SK-N-SH (cell line): ENCODE results near the gene SH2D3A. TPM values are rescaled to one million over a fixed set of nuclear protein-coding genes. Genes with fewer than 3 reads are reported as not detected.

Experiments used
- CTCF ChIA-PET: fragments of 300-600, 350-600 bp; formaldehyde crosslinking; extraction: SDS; loops from one replicate; lab custom pipeline; 2021; lab: Yijun Ruan, JAX
- POLR2A ChIA-PET: fragments of 350-600 bp; sonication (Branson Sonifier 250); formaldehyde crosslinking; extraction: SDS; loops from one replicate; lab custom pipeline; 2020; ENCODE audit warnings: antibody characterized with exemption, inconsistent platforms; lab: Yijun Ruan, JAX
- DNase-seq: peaks from one replicate; pipeline ENCODE4 v3.0.0; 2012
- H2AFZ ChIP-seq: fragments of 200-600 bp; sonication (generic); 2 replicates; pipeline ENCODE4 v1.8.1; 2016; ENCODE audit warnings: antibody characterized with exemption, mild to moderate bottlenecking, low read depth
- H3F3A ChIP-seq: fragments of 200-600 bp; sonication (generic); replicated peaks from 2 replicates; pipeline ENCODE3; 2016; ENCODE audit warnings: antibody characterized with exemption, mild to moderate bottlenecking; ENCODE audit not compliant: insufficient read depth
- H3K27ac ChIP-seq, 2 experiments: fragments of 200-500 bp in 1 of 2; fragments of 200-600 bp in 1 of 2; sonication (Bioruptor generic) in 1 of 2; sonication (generic), shearing (Covaris generic) in 1 of 2; 2 replicates each; pipeline versions ENCODE4 v1.5.1 to v1.6.1; 2014 to 2016; ENCODE audit warnings: low read depth in 2 of 2, inconsistent platforms in 1 of 2, low read length in 1 of 2, mild to moderate bottlenecking in 1 of 2, mixed read lengths in 1 of 2
- H3K27me3 ChIP-seq: fragments of 200-600 bp; sonication (generic), shearing (Covaris generic); 2 replicates; pipeline ENCODE4 v1.6.1; 2016; ENCODE audit warnings: mixed run types; ENCODE audit not compliant: insufficient read depth
- H3K36me3 ChIP-seq, 2 experiments: fragments of 200-500 bp in 1 of 2; fragments of 200-600 bp in 1 of 2; sonication (Bioruptor generic) in 1 of 2; sonication (generic) in 1 of 2; replicated peaks in 1 of 2; 2 replicates each; pipeline versions ENCODE3 to v1.5.1; 2014 to 2016; ENCODE audit warnings: low read length in 1 of 2, mild to moderate bottlenecking in 1 of 2; ENCODE audit not compliant: insufficient read depth in 2 of 2, control insufficient read depth in 1 of 2
- H3K4me1 ChIP-seq, 2 experiments: fragments of 200-500 bp in 1 of 2; fragments of 200-600 bp in 1 of 2; sonication (Bioruptor generic) in 1 of 2; sonication (generic), shearing (Covaris generic) in 1 of 2; 2 replicates each; pipeline versions ENCODE4 v1.5.1 to v1.6.1; 2014 to 2016; ENCODE audit warnings: low read depth in 1 of 2, low read length in 1 of 2, mixed run types in 1 of 2; ENCODE audit not compliant: insufficient read depth in 2 of 2, control insufficient read depth in 1 of 2
- H3K4me2 ChIP-seq: fragments of 200-600 bp; sonication (generic), shearing (Covaris generic); 2 replicates; pipeline ENCODE4 v1.6.1; 2017; ENCODE audit warnings: mixed run types
- H3K4me3 ChIP-seq, 2 experiments: fragments of 200-500 bp in 1 of 2; fragments of 200-600 bp in 1 of 2; sonication (Bioruptor generic) in 1 of 2; sonication (generic), shearing (Covaris generic) in 1 of 2; 2 replicates each; pipeline versions ENCODE4 v1.5.1 to v1.8.1; 2014 to 2016; ENCODE audit warnings: low read depth in 2 of 2, inconsistent platforms in 1 of 2, low read length in 1 of 2, mild to moderate bottlenecking in 1 of 2, mixed read lengths in 1 of 2, moderate library complexity in 1 of 2
- H3K79me2 ChIP-seq: fragments of 200-600 bp; sonication (generic); 2 replicates; pipeline ENCODE4 v1.8.1; 2017; ENCODE audit warnings: mild to moderate bottlenecking; ENCODE audit not compliant: insufficient read depth
- H3K9ac ChIP-seq: fragments of 200-600 bp; sonication (generic); 2 replicates; pipeline ENCODE4 v1.6.1; 2017; ENCODE audit warnings: mixed run types
- H3K9me2 ChIP-seq: fragments of 200-600 bp; sonication (generic); 2 replicates; pipeline ENCODE4 v1.6.1; 2017; ENCODE audit warnings: mixed run types
- H3K9me3 ChIP-seq: fragments of 200-600 bp; sonication (generic); 2 replicates; pipeline ENCODE4 v1.6.1; 2017; ENCODE audit warnings: mixed run types, mild to moderate bottlenecking, moderate library complexity
- H4K20me1 ChIP-seq: fragments of 200-600 bp; sonication (generic); 2 replicates; pipeline ENCODE4 v1.6.1; 2017; ENCODE audit warnings: mild to moderate bottlenecking, mixed run types; ENCODE audit not compliant: insufficient read depth
- ELF1 ChIP-seq: IDR thresholded peaks from 2 replicates; pipeline ENCODE4 v1.4.0; 2012
- EP300 ChIP-seq, 2 experiments: IDR thresholded peaks; 2 replicates each; pipeline versions ENCODE4 v1.4.0 to v1.6.1; 2012; ENCODE audit warnings: borderline replicate concordance in 1 of 2, low read depth in 1 of 2, low read length in 1 of 2
- EZH2phosphoT487 ChIP-seq: fragments of 200-600 bp; sonication (generic); IDR thresholded peaks from 2 replicates; pipeline ENCODE4 v1.6.1; 2017; ENCODE audit warnings: low read depth, mixed run types, mild to moderate bottlenecking, antibody characterized with exemption, moderate library complexity, borderline replicate concordance
- FOSL2 ChIP-seq: IDR thresholded peaks from 2 replicates; pipeline ENCODE4 v1.4.0; 2012; ENCODE audit warnings: low read depth, mild to moderate bottlenecking, moderate library complexity, borderline replicate concordance
- FOXM1 ChIP-seq: IDR thresholded peaks from 2 replicates; pipeline ENCODE4 v1.4.0; 2012; ENCODE audit warnings: low read depth, mild to moderate bottlenecking
- GABPA ChIP-seq: IDR thresholded peaks from 2 replicates; pipeline ENCODE4 v1.4.0; 2012; ENCODE audit warnings: low read depth, mild to moderate bottlenecking
- MEF2A ChIP-seq: IDR thresholded peaks from 2 replicates; pipeline ENCODE4 v1.4.0; 2012; ENCODE audit warnings: low read depth, borderline replicate concordance
- POLR2AphosphoS5 ChIP-seq: IDR thresholded peaks from 2 replicates; pipeline ENCODE4 v1.6.1; 2012; ENCODE audit warnings: low read depth, low read length
- RCOR1 ChIP-seq: fragments of 150-350 bp; IDR thresholded peaks from 2 replicates; pipeline ENCODE4 v1.6.1; 2017; ENCODE audit warnings: antibody characterized with exemption, low read length
- RFX5 ChIP-seq: IDR thresholded peaks from 2 replicates; pipeline ENCODE4 v1.6.1; 2012; ENCODE audit warnings: mild to moderate bottlenecking, improper control_type of control experiment, low read length
- SMC3 ChIP-seq: IDR thresholded peaks from 2 replicates; pipeline ENCODE4 v1.6.1; 2012; ENCODE audit warnings: low read depth, low read length, improper control_type of control experiment
- USF1 ChIP-seq: IDR thresholded peaks from 2 replicates; pipeline ENCODE4 v1.4.0; 2012; ENCODE audit warnings: low read depth, borderline replicate concordance
- USF2 ChIP-seq: fragments of 150-350 bp; IDR thresholded peaks from 2 replicates; pipeline ENCODE4 v1.6.1; 2017; ENCODE audit warnings: antibody characterized with exemption, low read length, low read depth, borderline replicate concordance
- YY1 ChIP-seq: IDR thresholded peaks from 2 replicates; pipeline ENCODE4 v1.4.0; 2012; ENCODE audit warnings: low read depth, mild to moderate bottlenecking
- ZBTB33 ChIP-seq: IDR thresholded peaks from 2 replicates; pipeline ENCODE4 v1.4.0; 2012; ENCODE audit warnings: low read depth, borderline replicate concordance
- WGBS: methylation state at CpG from one replicate; pipeline ENCODE4 v1.1.6; 2017; ENCODE audit warnings: low lambda C conversion rate; 5-methylcytosine and 5-hydroxymethylcytosine counted together
- polyA plus RNA-seq, 3 experiments: library from polyadenylated mRNA; depleted of rRNA; stranded (reverse); fragments of >200 nt; gene quantifications; 2 replicates each; pipeline ENCODE4 v1.2.3, GENCODE V29; 2012
- TF ChIP-seq, protein P1 (sequence below): IDR thresholded peaks from 2 replicates; pipeline ENCODE4 v1.4.0; 2012; ENCODE audit warnings: low read depth

Gene SH2D3A
- polyA plus RNA-seq, 1 of the 3 experiments (the other 2 are of a cell fraction), result 0.35 TPM

DNA sequence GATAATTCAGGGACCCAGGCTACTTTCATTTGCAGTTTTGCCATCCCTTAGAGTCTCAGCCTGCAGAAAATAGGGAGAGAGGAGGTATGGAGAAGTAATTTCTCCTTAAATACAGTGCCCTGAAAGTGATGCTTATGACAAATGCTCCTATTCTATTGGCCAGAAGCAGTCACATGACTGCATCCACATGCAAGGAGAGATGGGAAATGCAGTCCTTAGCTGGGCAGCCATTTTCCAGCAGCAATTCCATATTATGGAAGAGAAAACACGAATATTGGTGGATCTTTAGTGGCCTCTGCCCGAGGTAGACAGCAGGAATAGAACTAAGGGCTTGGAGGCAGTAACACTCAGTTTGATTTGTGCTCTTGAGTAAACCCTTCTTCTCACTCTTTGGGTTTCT is 44.7 kb upstream of the SH2D3A start (continued):
- no peak for TF ChIP-seq ZBTB33
- TF ChIP-seq SMC3, result no peak
- TF ChIP-seq USF2, result peak; percentile 65
- TF ChIP-seq, all 33 proteins: peak for 4

DNA sequence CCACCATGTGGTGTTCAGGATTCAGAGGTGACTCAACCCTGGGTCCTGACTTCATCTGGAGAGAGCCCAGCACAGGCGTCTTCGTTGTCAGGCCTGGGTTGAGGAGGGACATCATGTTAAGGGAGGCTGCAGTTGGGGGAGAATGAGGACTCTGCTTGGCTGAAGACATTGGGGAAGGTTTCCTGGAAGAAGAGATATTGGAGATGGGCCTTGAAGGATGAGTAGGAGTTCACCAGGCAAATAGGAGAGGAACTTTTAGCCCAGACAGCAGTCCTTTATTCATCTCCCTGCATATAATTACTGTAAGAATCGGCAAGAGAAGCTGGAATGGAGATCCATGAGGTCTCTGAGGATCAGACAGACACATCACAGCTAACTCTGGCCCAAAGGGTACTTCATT is 44.1 kb upstream of the SH2D3A start:
- POLR2A ChIA-PET, result no interaction called here
- no peak overlapping the region for H3K4me3 ChIP-seq
- H3K79me2 ChIP-seq, result no peaks in the 10 kb centered on the region
- CTCF ChIA-PET, result no interaction called here
- H2AFZ ChIP-seq, result peak overlapping the region; percentile 96
- no peaks in the 10 kb centered on the region for H4K20me1 ChIP-seq
- no peak overlapping the region for H3K9ac ChIP-seq
- H3K27ac ChIP-seq, result no peak overlapping the region
- no peaks in the 10 kb centered on the region for H3F3A ChIP-seq
- H3K36me3 ChIP-seq, result no peaks in the 10 kb centered on the region
- H3K27me3 ChIP-seq, result peaks cover 15% of the 10 kb centered on the region; the same call in 1 of the 2 replicates
- no peak for DNase-seq
- H3K4me1 ChIP-seq, result no peaks in the 10 kb centered on the region
- H3K9me2 ChIP-seq, result no peaks in the 10 kb centered on the region
- WGBS, result 3% methylated on average over 3 of the region's 3 CpGs
- H3K9me3 ChIP-seq, result no peaks in the 10 kb centered on the region
- peak overlapping the region; percentile 55; the same call in 1 of the 2 replicates for H3K4me2 ChIP-seq
- TF ChIP-seq ELF1 (no peak), FOSL2 (no peak), EZH2phosphoT487 (no peak), RFX5 (no peak), EP300 (IDR thresholded peaks at IDR 0.05; ENCODE audit: borderline replicate concordance in 1 of 2, low read depth in 1 of 2, low read length in 1 of 2) (no peak), GABPA (no peak), POLR2AphosphoS5 (no peak), MEF2A (no peak), YY1 (no peak), USF1 (no peak), FOXM1 (no peak), USF2 (no peak), RCOR1 (no peak)
- TF ChIP-seq, protein P1, sequence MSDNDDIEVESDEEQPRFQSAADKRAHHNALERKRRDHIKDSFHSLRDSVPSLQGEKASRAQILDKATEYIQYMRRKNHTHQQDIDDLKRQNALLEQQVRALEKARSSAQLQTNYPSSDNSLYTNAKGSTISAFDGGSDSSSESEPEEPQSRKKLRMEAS, result no peak
